Thoracic aorta (tissue), 2 donors: Measurements from ENCODE around the gene GIMAP6. TPM values are rescaled to one million over a fixed set of nuclear protein-coding genes. Genes with fewer than 3 reads are reported as not detected.
A peak's percentile ranks its signal among the peaks of the same experiment; 100 is the strongest.
"Not testable (repeated sequence)": the region's sequence is repeated elsewhere in the genome, so short reads cannot be mapped to it uniquely, and the experiment has no call there.

Experiments
- ATAC-seq: fragments of 150-250 bp; one replicate; pipeline ENCODE4 v1.8.0; 2017; ENCODE audit warnings: low read depth; ENCODE audit not compliant: insufficient number of reproducible peaks, low FRiP score
- DNase-seq: peaks from one replicate; pipeline ENCODE4 v3.0.0-alpha.2; 2020; ENCODE audit warnings: low spot score
- H3K27ac ChIP-seq, 2 donors: fragments of 200-600 bp; sonication (generic); 1 replicate in 1 of 2; 2 replicates in 1 of 2; pipeline ENCODE4 v1.5.1; 2016; ENCODE audit warnings: mild to moderate bottlenecking in 2 of 2, moderate library complexity in 2 of 2
- H3K27me3 ChIP-seq: fragments of 200-600 bp; sonication (generic); replicated peaks from 2 replicates; pipeline ENCODE4 v1.6.0; 2016; ENCODE audit warnings: mild to moderate bottlenecking; ENCODE audit not compliant: insufficient read depth
- H3K36me3 ChIP-seq: fragments of 200-600 bp; sonication (generic); one replicate; pipeline ENCODE4 v1.5.1; 2016
- H3K4me1 ChIP-seq, 2 donors: fragments of 200-600 bp; sonication (generic); 1 replicate in 1 of 2; 2 replicates in 1 of 2; pipeline versions ENCODE4 v1.5.1 to v1.6.0; 2016; ENCODE audit warnings: low read depth in 2 of 2, mild to moderate bottlenecking in 1 of 2; ENCODE audit not compliant: control insufficient read depth in 1 of 2
- H3K4me3 ChIP-seq: fragments of 200-600 bp; sonication (generic); 2 replicates; pipeline ENCODE4 v1.5.1; 2016; ENCODE audit warnings: mild to moderate bottlenecking
- H3K9me3 ChIP-seq: fragments of 200-600 bp; sonication (generic); 2 replicates; pipeline ENCODE4 v1.5.1; 2016
- CTCF ChIP-seq: fragments of 200-600 bp; sonication (generic); IDR thresholded peaks from one replicate; pipeline ENCODE4 v1.5.1; 2019; ENCODE audit warnings: antibody characterized with exemption
- total RNA-seq, 2 donors: library from RNA; depleted of rRNA; stranded (reverse); fragments of >200 nt; gene quantifications; one replicate each; pipeline versions ENCODE4 v1.1.0 to v1.2.3, GENCODE V29; 2016

Gene GIMAP6
- 10 to 100 TPM; 20.3 to 41.1 TPM for total RNA-seq

- Histone ChIP-seq H3K27ac (peak within 1 kb of the TSS in 1 of 2 donors; percentile 45), H3K27me3 (no peaks in the 10 kb centered on the region), H3K36me3 (no peaks in the 10 kb centered on the region), H3K4me1 (no peaks in the 10 kb centered on the region), H3K9me3 (no peaks in the 10 kb centered on the region), H3K4me3 (peak within 1 kb of the TSS; percentile 64)
- ATAC-seq (no peak), DNase-seq (no peak)
- TF ChIP-seq CTCF, result no peak
Measured at GRCh38 chr7:150631866-150632864, at the start of gene GIMAP6. Gene GIMAP6, minus strand, starts transcription at chr7:150632385. Its CDS starts 2,243 bp downstream, at chr7:150630142.

- not testable (repeated sequence) for H3K27me3 ChIP-seq, H3K4me1 ChIP-seq, H3K4me3 ChIP-seq, H3K9me3 ChIP-seq, DNase-seq, H3K36me3 ChIP-seq, ATAC-seq, H3K27ac ChIP-seq
Measured at GRCh38 chr7:150680364-150680763, 48.2 kb upstream of the GIMAP6 start.

GRCh38 chr7:150678601-150679000 lies 46.4 kb upstream of the GIMAP6 start:
- H3K4me1 ChIP-seq, H3K27ac ChIP-seq, ATAC-seq, DNase-seq, H3K4me3 ChIP-seq, H3K9me3 ChIP-seq, H3K36me3 ChIP-seq, H3K27me3 ChIP-seq: not testable (repeated sequence)

- H3K27ac ChIP-seq, ATAC-seq: not testable (repeated sequence)
Measured at GRCh38 chr7:150676854-150677253, 44.7 kb upstream of the GIMAP6 start.

GRCh38 chr7:150676276-150676675 lies 44.1 kb upstream of the GIMAP6 start:
- not testable (repeated sequence) for H3K4me3 ChIP-seq, H3K9me3 ChIP-seq, H3K27ac ChIP-seq, DNase-seq, H3K27me3 ChIP-seq, H3K36me3 ChIP-seq, H3K4me1 ChIP-seq, ATAC-seq

More at GRCh38 chr7:150676854-150677253, 44.7 kb upstream of the GIMAP6 start:
- not testable (repeated sequence) for H3K4me3 ChIP-seq, H3K36me3 ChIP-seq, DNase-seq, H3K4me1 ChIP-seq, H3K9me3 ChIP-seq, H3K27me3 ChIP-seq

- ATAC-seq, result no peak
- peaks cover 0 to 3% of the 10 kb centered on the region in 2 donors for H3K4me1 ChIP-seq
- no peak overlapping the region for H3K4me3 ChIP-seq
- no peaks in the 10 kb centered on the region for H3K9me3 ChIP-seq
- TF ChIP-seq CTCF, result no peak
- H3K36me3 ChIP-seq, result no peaks in the 10 kb centered on the region
- H3K27ac ChIP-seq, result no peak overlapping the region
- H3K27me3 ChIP-seq, result no peaks in the 10 kb centered on the region
- no peak for DNase-seq
Measured at GRCh38 chr7:150675714-150676113, 43.5 kb upstream of the GIMAP6 start.

- H3K27me3 ChIP-seq, H3K9me3 ChIP-seq, H3K27ac ChIP-seq, H3K4me3 ChIP-seq, ATAC-seq, H3K36me3 ChIP-seq, DNase-seq, H3K4me1 ChIP-seq: not testable (repeated sequence)
Measured at GRCh38 chr7:150671798-150672585, 39.8 kb upstream of the GIMAP6 start.
